ENCODE data around the gene RHBDF1.

RHBDF1 gene

DNA sequence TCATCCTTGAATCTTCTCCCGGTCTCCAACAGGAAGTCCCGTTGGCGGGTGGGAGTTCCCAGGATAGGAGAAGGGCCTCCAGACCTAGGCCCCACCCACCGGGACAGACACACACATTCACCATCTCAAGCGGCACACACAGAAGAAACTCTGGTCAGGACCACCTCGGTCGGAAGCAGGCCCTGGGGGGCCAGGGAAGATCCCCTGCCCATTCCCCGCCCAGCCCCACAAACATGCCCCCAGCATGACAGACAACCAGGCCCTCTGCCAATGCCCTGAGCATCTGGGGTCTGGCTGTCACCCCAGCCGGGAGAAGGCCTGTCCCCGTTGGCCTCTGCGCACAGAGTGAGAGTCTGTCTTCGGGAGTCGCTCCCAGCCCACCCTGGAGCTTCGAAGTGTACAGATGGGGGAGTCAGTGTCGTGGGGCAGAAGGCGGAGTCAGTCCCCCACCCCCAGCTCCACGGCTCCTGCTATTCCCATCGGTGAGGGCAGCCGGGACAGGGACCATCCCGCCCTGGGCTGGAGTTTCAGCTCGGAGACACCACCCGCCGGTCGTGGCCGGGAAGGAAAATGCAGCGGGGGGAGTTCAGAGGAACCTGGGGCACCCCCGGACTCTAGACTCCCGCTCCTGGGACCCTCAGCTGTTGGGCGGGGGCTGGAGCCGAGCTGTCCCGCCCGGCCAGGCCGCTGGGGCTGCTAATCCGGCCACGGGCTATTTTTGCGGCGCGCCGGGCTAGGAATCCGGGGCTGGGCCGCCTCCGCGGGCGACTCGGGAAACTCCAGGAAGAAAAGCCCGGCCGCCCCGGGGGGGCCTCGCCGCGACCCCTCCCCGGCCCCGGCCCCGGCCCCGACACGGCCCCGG is 660 bp downstream of the RHBDF1 start:
- peak; percentile 25 for DNase-seq

GRCh38 chr16:71210-71539 is 1.3 kb downstream of the RHBDF1 start:
- DNase-seq, result no peak

- no peak for DNase-seq
Measured at GRCh38 chr16:69181-69580, 3.2 kb downstream of the RHBDF1 start.

GRCh38 chr16:67884-68789 is 4.3 kb downstream of the RHBDF1 start:
- DNase-seq, result no peak

- DNase-seq, result no peak
Measured at GRCh38 chr16:67183-67791, 5.1 kb downstream of the RHBDF1 start.

DNA sequence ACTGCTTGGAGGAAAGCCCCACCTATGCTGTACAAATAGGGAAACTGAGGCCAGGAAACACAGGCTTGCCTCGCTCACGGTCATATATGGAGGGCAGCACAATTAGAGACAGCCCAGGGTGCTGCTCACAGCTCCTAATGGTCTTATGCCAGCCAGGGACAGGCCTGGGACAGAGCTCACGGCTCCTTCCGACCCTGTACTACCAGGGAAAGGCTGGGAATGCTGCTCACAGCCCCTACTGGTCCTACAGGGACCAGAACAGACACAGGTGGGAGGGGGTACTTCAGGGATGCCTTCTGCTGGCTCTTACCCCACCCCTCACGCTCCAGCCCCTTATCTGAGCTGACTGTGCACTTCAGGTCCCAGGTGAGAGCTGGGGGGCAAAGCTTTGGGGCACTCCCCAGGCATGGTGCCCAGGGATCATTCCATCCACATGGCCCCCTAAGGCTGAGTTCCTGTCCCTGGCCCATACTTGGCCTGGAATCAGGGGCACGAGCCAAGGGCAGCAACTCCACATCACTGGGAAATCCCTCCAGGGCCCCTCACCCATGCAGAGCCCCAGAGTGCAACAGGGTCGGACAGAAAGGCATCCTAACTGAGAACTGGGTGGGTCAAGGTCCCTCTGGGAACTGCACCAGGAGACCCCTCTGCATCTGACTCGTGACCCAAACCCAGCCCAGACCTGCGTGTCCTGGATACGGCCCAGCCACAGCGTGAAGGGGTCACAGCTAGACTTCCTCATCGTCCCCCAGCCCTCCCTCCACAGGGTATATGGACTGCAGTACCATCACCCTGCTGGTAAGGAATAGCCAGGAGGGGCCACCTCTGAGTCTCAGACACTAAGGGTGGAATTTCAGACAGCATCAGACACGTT is 5.9 kb downstream of the RHBDF1 start:
- no peak for DNase-seq

DNA sequence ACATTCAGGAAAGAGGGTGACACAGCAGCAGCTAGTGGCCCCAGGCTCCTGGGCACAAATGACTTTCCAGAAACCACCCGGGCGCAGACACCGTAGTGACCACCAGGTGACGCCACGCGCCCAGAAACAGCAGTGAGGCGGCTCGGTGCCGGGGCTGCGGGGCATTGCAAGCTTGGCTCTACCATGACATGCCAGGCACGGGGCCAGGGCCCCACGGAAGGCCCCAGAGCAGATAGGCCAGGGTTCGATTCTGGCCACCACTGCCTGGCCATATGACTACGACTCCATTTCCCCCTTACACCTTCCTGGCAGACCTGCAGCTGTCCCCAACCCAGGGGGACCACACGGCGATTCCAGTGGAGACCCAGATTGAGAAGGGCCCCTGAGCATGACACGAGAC is 6.7 kb downstream of the RHBDF1 start:
- DNase-seq, result no peak

DNA sequence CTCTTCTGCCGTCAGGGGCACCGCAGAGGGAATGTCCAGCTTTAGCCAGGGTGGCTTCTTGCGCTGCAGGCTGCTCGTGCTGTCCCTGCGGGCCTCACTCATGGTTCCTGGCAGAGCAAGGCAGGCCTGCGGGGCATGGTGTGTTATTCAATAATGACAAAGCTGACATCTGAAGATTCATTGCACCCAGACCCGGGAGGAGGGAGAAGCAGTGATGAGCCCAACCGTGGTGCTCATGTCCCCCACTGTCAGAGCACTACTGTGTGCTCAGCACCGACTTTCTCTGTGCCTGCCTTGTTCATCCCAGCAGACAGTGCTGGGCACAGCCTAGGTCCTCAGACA is 7.5 kb downstream of the RHBDF1 start:
- DNase-seq, result no peak

- no peak for DNase-seq
Measured at GRCh38 chr16:63998-64913, 8.2 kb downstream of the RHBDF1 start.

DNA sequence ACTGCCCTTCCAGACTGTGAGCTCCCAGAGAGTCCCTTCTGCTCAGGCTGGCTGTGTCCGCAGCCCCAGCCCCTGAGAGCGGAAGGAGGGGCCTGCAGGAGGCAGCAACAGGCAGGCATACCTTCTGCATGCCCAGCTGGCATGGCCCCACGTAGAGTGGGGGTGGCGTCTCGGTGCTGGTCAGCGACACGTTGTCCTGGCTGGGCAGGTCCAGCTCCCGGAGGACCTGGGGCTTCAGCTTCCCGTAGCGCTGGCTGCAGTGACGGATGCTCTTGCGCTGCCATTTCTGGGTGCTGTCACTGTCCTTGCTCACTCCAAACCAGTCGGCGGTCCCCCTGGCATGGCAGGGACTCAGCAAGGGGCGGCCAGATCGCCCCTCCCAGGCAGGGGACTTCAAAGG is 9.0 kb downstream of the RHBDF1 start:
- no peak for DNase-seq

- DNase-seq, result no peak
Measured at GRCh38 chr16:62968-63391, 9.5 kb downstream of the RHBDF1 start.

DNA sequence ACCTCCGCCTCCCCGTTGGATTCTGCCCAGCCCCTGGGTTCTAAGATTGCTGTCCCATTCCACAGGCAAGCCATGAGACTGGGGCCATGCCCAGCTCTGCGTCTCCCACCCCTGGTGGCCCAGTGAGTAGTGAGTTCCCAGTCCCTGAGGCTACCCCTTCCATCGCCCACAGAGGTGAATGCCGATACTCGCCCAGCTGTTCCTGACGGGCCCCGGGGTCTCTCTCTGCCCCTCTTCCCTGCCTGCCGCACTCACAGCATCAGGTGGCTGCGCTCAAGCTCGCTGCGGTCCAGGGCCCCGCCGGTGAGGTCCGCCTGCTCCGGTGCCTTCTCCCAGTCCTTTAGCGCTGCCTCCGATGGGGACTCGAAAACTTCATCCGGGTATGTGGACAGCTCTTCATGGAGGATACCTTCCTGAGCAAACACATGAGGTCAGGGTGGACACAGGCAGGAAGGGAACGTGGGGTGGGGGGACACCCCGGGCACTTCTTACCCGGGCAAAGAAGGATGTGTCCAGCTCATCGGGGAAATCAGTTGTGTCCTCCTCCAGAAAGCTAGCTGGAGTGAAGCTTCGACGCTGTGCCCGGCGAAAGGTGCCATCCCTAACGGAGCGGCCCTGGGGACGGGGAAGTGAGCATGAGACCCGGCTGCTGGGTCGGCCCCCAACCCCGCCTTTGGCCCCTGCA is 10.0 kb downstream of the RHBDF1 start:
- DNase-seq, result no peak

- DNase-seq, result no peak
Measured at GRCh38 chr16:61879-62281, 10.6 kb downstream of the RHBDF1 start.

DNA sequence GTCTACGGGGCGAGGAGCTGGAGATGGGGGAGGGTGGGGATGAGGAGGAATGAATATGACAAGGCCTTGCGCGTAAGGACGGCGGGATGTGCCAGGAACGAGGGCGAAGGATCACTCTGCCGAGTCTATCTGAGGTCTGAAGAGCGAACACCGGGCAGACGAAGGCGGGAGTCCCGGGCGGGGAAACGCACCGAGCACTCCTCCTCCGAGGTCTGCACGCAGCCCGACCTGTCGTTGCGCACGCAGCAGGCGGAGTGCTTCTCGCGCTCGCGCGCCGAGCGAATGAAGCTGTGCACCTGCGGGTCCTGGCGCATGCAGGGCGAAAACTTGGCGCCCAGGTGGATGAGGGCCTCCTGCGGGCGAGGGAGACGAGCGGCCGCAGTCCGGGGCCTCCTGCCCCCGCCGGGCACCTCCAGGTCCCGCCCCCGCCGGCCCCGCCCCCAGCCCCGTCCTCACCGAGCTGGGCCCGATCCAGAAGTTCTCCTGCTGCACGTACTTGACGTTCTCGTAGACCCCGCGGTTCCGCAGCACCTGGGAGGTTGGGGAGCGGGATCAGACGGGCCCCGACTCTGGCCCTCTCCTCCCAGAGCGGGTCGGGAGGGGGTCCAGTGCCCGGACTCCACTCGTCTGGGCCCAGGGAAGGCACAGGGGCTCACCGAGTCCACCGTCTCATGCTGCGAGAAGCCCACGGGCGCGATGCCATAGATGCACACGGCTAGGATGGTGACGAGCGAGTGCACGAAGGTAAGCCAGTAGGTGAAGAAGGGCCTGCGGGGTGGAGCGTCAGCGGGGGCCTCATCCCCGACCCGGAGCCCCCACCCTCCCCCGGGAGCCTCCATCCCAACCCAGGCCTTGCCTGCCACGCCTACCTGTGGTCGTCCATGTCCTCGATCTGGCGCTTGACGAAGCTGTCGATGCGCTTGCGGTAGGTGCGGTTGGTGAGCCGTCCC is 11.2 kb downstream of the RHBDF1 start:
- no peak for DNase-seq

DNA sequence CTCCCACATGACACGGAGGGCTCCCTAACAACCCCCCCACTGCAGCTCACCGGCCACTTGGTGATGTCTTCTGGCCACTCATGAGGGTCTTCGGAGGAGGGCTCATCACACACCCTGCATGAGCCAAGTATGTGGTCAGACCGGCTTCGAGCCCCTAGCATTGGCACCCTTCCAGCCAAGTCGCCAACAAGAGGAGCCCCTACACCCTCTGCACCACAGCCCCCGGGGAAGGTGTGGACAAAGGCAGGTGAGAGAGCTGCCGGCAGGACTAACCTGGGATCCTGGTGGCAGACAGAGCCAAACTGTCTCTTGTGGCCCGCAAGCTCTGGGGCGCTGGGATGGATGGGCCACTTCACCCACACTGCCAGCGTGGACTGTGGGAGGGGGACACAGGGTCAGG is 12.3 kb downstream of the RHBDF1 start:
- no peak for DNase-seq

GRCh38 chr16:59440-60059 is 12.9 kb downstream of the RHBDF1 start:
- DNase-seq, result no peak

- DNase-seq, result no peak
Measured at GRCh38 chr16:58491-59439, 13.7 kb downstream of the RHBDF1 start.

DNA sequence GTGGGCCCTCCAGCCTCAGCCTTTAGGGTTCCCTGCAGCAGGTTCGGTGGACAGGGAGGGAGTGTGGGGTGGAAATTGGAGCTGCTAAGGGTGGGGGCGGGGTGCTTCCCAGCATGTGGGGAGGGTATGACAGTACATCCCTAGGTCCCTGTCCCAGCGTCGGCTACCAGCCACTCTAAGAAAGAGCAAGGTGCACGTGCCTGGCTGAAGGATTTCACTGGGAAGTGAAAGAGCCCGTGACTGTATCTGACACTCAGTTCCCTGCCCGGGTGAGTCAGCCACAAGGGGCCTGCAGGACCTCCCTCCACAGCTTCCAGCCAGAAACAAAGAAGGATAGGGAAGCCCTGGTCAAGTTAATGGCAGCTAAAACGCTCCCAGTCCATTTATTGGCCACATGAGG is 14.7 kb downstream of the RHBDF1 start:
- no peak for DNase-seq
